H1 (cell line): Measurements from ENCODE around the gene OBSCN.

Source experiments
- BACH1 ChIP-seq: IDR thresholded peaks from 2 replicates; pipeline ENCODE4 v1.6.1; 2012; ENCODE audit warnings: low read length, improper control_type of control experiment
- BRCA1 ChIP-seq: IDR thresholded peaks from 2 replicates; pipeline ENCODE4 v1.6.1; 2012; ENCODE audit warnings: low read depth, low read length, improper control_type of control experiment
- CEBPB ChIP-seq: IDR thresholded peaks from 2 replicates; pipeline ENCODE4 v1.6.1; 2012; ENCODE audit warnings: low read depth, low read length
- GABPA ChIP-seq: IDR thresholded peaks from 2 replicates; pipeline ENCODE4 v1.6.1; 2011; ENCODE audit warnings: mild to moderate bottlenecking, low read length, moderate library complexity, borderline replicate concordance; ENCODE audit not compliant: insufficient read depth
- HDAC2 ChIP-seq, 2 experiments: fragments of 300-600 bp in 1 of 2; sonication (generic) in 1 of 2; IDR thresholded peaks; 2 replicates each; pipeline ENCODE4 v1.6.1; 2011 to 2012; ENCODE audit warnings: low read depth in 2 of 2, low read length in 2 of 2, mild to moderate bottlenecking in 2 of 2, moderate library complexity in 2 of 2, borderline replicate concordance in 1 of 2, inconsistent platforms in 1 of 2
- PHF8 ChIP-seq: fragments of 200-600 bp; sonication (generic); conservative IDR thresholded peaks from 2 replicates; pipeline ENCODE4 v1.7.1; 2012; ENCODE audit warnings: low read depth, mild to moderate bottlenecking, inconsistent platforms, low read length, moderate library complexity
- POLR2A ChIP-seq, 2 experiments: IDR thresholded peaks; 1 replicate in 1 of 2; 2 replicates in 1 of 2; pipeline ENCODE4 v1.6.1; 2011; ENCODE audit warnings: low read depth in 2 of 2, low read length in 2 of 2, mild to moderate bottlenecking in 2 of 2; ENCODE audit errors: control extremely low read depth in 1 of 2
- RAD21 ChIP-seq, 2 experiments: IDR thresholded peaks in 1 of 2; conservative IDR thresholded peaks in 1 of 2; 2 replicates each; pipeline ENCODE4 v1.6.1; 2011; ENCODE audit warnings: low read depth in 2 of 2, low read length in 2 of 2, improper control_type of control experiment in 1 of 2, inconsistent platforms in 1 of 2, mild to moderate bottlenecking in 1 of 2, moderate library complexity in 1 of 2
- TAF7 ChIP-seq: optimal IDR thresholded peaks from 2 replicates; pipeline ENCODE3; 2011; ENCODE audit warnings: low read depth, mild to moderate bottlenecking, inconsistent platforms, low read length, moderate library complexity, borderline replicate concordance
- TEAD4 ChIP-seq: IDR thresholded peaks from 2 replicates; pipeline ENCODE4 v1.6.1; 2012; ENCODE audit warnings: low read depth, low read length, inconsistent platforms, mixed read lengths
- YY1 ChIP-seq: IDR thresholded peaks from 2 replicates; pipeline ENCODE4 v1.6.1; 2011; ENCODE audit warnings: low read depth, mild to moderate bottlenecking, low read length
- TF ChIP-seq, protein P1 (sequence below), 3 experiments: IDR thresholded peaks; 1 replicate in 2 of 3; 2 replicates in 1 of 3; pipeline versions ENCODE4 v1.5.1 to v1.6.1; 2011; ENCODE audit warnings: low read length in 3 of 3, mild to moderate bottlenecking in 3 of 3, inconsistent platforms in 2 of 3, low read depth in 1 of 3, moderate library complexity in 1 of 3; ENCODE audit not compliant: insufficient read depth in 1 of 3; ENCODE audit errors: control extremely low read depth in 1 of 3
- TF ChIP-seq, protein P2 (sequence below): IDR thresholded peaks from 2 replicates; pipeline ENCODE4 v1.6.1; 2012; ENCODE audit warnings: inconsistent platforms

DNA sequence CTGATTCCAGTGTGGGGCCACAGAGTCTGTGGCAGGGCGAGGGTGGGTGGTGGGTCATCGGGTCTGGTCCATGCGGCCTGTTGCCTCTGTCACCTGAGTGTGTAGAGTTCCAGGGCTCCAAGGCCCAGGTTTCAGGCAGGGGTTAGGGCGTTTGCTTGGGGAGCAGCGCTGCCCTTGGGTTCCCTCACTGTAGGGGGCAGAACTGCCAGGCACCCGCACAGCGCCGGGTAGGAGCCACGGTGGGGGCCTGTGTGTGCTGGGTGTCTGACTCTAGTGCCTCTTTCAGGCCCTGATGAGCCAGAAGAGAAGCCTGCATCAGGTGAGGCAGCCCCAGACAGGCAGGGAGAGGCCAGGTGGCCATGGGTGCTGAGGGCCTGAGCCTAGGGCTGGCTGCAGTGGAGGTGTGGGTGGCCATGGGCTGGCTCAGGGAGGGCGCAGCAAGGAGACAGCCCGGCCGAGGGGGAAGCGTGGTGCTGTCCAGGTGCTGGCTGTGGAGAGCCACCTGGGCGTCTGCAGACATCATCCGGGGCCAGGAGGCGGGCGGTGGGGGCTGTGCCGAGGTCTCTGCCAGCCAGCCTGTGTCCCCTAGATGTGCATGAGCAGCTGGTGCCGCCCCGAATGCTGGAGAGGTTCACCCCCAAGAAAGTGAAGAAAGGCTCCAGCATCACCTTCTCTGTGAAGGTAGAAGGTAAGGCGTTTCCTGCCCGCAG is 126.5 kb downstream of the OBSCN start:
- TF ChIP-seq, protein P1, sequence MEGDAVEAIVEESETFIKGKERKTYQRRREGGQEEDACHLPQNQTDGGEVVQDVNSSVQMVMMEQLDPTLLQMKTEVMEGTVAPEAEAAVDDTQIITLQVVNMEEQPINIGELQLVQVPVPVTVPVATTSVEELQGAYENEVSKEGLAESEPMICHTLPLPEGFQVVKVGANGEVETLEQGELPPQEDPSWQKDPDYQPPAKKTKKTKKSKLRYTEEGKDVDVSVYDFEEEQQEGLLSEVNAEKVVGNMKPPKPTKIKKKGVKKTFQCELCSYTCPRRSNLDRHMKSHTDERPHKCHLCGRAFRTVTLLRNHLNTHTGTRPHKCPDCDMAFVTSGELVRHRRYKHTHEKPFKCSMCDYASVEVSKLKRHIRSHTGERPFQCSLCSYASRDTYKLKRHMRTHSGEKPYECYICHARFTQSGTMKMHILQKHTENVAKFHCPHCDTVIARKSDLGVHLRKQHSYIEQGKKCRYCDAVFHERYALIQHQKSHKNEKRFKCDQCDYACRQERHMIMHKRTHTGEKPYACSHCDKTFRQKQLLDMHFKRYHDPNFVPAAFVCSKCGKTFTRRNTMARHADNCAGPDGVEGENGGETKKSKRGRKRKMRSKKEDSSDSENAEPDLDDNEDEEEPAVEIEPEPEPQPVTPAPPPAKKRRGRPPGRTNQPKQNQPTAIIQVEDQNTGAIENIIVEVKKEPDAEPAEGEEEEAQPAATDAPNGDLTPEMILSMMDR (IDR thresholded peaks at IDR 0.05; ENCODE audit: control extremely low read depth in 1 of 3, insufficient read depth in 1 of 3, low read depth in 1 of 3, low read length in 3 of 3): no peak
- TF ChIP-seq TEAD4 (no peak), YY1 (no peak), POLR2A (IDR thresholded peaks at IDR 0.05; ENCODE audit: control extremely low read depth in 1 of 2, low read depth in 2 of 2, low read length in 2 of 2) (no peak), TAF7 (no peak), PHF8 (no peak), RAD21 (IDR thresholded peaks at IDR 0.05 in 1 of 2, conservative IDR thresholded peaks at IDR 0.05 in 1 of 2; ENCODE audit: low read depth in 2 of 2, low read length in 2 of 2) (no peak), BRCA1 (no peak), HDAC2 (IDR thresholded peaks at IDR 0.05; ENCODE audit: borderline replicate concordance in 1 of 2, low read depth in 2 of 2, low read length in 2 of 2) (no peak), CEBPB (no peak), GABPA (no peak), BACH1 (no peak)
- TF ChIP-seq, protein P2, sequence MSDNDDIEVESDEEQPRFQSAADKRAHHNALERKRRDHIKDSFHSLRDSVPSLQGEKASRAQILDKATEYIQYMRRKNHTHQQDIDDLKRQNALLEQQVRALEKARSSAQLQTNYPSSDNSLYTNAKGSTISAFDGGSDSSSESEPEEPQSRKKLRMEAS: no peak
